Lung (tissue), 12 donors: ENCODE data around the gene H3-3A. TPM values are rescaled to one million over a fixed set of nuclear protein-coding genes. Genes with fewer than 3 reads are reported as not detected.

ENCODE experiments used
- ATAC-seq: fragments of 200-7000 bp; cut with Tn5 transposase; one replicate; pipeline ENCODE4 v1.9.1; 2020; ENCODE audit warnings: moderate number of reproducible peaks; ENCODE audit not compliant: insufficient read depth, low FRiP score
- DNase-seq, 3 donors: peaks; one replicate each; pipeline ENCODE4 v3.0.0-alpha.2; 2013 to 2017
- H3K27ac ChIP-seq, 2 donors: one replicate each; pipeline ENCODE4 v1.5.1; 2013; ENCODE audit warnings: mild to moderate bottlenecking in 2 of 2, moderate library complexity in 2 of 2, control low read depth in 1 of 2, inconsistent platforms in 1 of 2, low read depth in 1 of 2, low read length in 1 of 2
- H3K27me3 ChIP-seq, 3 donors: one replicate each; pipeline ENCODE4 v1.5.1; 2013; ENCODE audit warnings: low read length in 2 of 3; ENCODE audit not compliant: control insufficient read depth in 3 of 3, insufficient read depth in 3 of 3
- H3K36me3 ChIP-seq, 4 donors: one replicate each; pipeline ENCODE4 v1.5.1; 2013; ENCODE audit warnings: low read length in 4 of 4, mild to moderate bottlenecking in 1 of 4, moderate library complexity in 1 of 4; ENCODE audit not compliant: control insufficient read depth in 4 of 4, insufficient read depth in 4 of 4
- H3K4me1 ChIP-seq, 5 donors: one replicate each; pipeline ENCODE4 v1.5.1; 2013; ENCODE audit warnings: low read length in 5 of 5, mild to moderate bottlenecking in 2 of 5, moderate library complexity in 1 of 5; ENCODE audit not compliant: control insufficient read depth in 5 of 5, insufficient read depth in 5 of 5
- H3K4me3 ChIP-seq: one replicate; pipeline ENCODE4 v1.5.1; 2013; ENCODE audit warnings: mild to moderate bottlenecking, control low read depth, moderate library complexity
- H3K9ac ChIP-seq, 2 donors: one replicate each; pipeline ENCODE4 v1.5.1; 2013; ENCODE audit warnings: low read length in 2 of 2, control low read depth in 1 of 2; ENCODE audit not compliant: insufficient read depth in 1 of 2
- H3K9me3 ChIP-seq, 4 donors: one replicate each; pipeline ENCODE4 v1.5.1; 2013; ENCODE audit warnings: low read length in 3 of 4, mild to moderate bottlenecking in 1 of 4, moderate library complexity in 1 of 4; ENCODE audit not compliant: control insufficient read depth in 4 of 4, insufficient read depth in 3 of 4
- CTCF ChIP-seq: IDR thresholded peaks from 2 replicates; pipeline ENCODE4 v1.5.1; 2012; ENCODE audit warnings: mild to moderate bottlenecking; ENCODE audit errors: control extremely low read depth, extremely low read depth
- WGBS, 2 donors: extraction: QIAGEN DNeasy Blood & Tissue Kit; methylation state at CpG; one replicate each; pipeline ENCODE4 v1.1.7; 2013; 5-methylcytosine and 5-hydroxymethylcytosine counted together
- polyA plus RNA-seq, 2 donors: library from polyadenylated mRNA; stranded (reverse); fragments of 200-250 nt; gene quantifications; one replicate each; pipeline ENCODE4 v1.2.1, GENCODE V29; 2013
- total RNA-seq, 2 donors: library from RNA; depleted of rRNA in 1 of 2; stranded (reverse); fragments of >200 nt in 1 of 2; gene quantifications; one replicate each; pipeline ENCODE4 v1.2.1, GENCODE V29; 2014 to 2021
- donor health status: control.
- donor health status: control.
- donor health status: Bipolar disorder and iron deficiency.
- donor health status: healthy.
- donor health status: DM: yes; HTN: yes; CAD: no.

The H3-3A gene
- total and polyA plus RNA-seq, 4 donors: 404 to 1,014 (median 655) TPM

DNA sequence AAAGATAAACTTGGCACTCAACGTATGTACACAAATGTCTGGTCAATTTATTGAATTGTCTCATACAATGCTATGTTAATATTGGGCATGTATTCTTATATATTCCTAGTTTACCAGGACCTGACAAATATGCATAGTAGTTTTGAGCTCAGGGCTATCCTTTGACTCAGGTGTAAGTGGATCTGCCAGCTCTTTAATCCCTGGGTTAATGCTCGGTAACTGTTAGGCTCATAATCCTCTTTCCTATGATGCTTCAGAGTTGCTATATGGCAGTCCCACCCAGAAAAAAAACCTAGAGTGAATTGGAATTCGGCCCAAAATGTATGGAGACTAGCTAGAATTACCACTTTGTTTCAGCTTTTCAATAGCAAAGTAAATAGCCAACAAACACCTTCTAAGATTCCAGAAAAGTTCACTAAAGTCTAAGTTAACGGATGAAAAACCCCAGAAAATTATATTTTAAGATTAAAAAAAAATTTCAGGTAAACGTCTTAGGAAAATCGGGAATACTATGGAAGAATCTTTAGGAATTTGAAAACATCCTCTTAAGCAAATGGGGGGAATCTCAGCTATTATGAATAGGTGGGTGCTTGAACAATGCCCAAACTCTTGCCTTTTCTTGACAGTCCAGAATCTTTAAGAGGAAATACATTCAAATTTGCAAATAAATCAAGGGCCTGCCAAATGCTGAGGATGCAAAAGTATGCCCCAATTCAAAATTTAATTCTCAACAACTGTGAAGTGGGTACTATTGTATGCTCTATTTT, 10.9 kb downstream of the H3-3A start:
- no peak for TF ChIP-seq CTCF
- WGBS, 2 donors: 46 to 48% methylated on average over 6 of the region's 6 CpGs
- Histone ChIP-seq H3K4me3 (no peak overlapping the region), H3K4me1 (peaks cover 0 to 3% (median 0%) of the 10 kb centered on the region in 5 donors), H3K9me3 (no peaks in the 10 kb centered on the region), H3K27ac (no peak overlapping the region), H3K36me3 (peaks cover 4 to 35% (median 15%) of the 10 kb centered on the region in 4 donors), H3K27me3 (no peaks in the 10 kb centered on the region), H3K9ac (no peak overlapping the region)
- DNase-seq: no peak
- no peak for ATAC-seq

DNA sequence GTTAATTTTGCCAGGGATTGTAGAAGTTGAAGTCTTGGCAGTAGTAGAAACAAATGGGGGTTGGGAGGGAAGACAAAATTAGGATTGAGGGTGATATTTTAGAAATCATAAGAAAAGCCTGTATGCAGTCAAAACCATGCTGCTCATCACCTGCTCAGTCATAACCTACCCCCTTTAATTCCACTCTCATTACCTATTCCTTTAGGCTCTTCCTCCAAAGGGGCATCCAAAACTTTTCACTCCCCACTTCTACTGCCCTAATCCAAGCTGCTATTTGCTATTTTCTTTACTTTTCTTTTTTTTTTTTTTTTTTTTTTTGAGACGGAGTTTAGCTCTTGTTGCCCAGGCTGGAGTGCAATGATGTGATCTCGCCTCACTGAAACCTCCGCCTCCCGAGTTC, 11.5 kb downstream of the H3-3A start:
- DNase-seq (no peak), ATAC-seq (no peak)
- WGBS, 2 donors: 85 to 92% methylated on average over 4 of the region's 4 CpGs
- no peaks in the 10 kb centered on the region for H3K27me3 ChIP-seq
- no peak for TF ChIP-seq CTCF
- no peak overlapping the region for H3K9ac ChIP-seq
- no peak overlapping the region for H3K4me3 ChIP-seq
- H3K27ac ChIP-seq: no peak overlapping the region
- H3K4me1 ChIP-seq: no peaks in the 10 kb centered on the region
- H3K36me3 ChIP-seq: peaks cover 4 to 30% (median 13%) of the 10 kb centered on the region in 4 donors
- no peaks in the 10 kb centered on the region for H3K9me3 ChIP-seq

DNA sequence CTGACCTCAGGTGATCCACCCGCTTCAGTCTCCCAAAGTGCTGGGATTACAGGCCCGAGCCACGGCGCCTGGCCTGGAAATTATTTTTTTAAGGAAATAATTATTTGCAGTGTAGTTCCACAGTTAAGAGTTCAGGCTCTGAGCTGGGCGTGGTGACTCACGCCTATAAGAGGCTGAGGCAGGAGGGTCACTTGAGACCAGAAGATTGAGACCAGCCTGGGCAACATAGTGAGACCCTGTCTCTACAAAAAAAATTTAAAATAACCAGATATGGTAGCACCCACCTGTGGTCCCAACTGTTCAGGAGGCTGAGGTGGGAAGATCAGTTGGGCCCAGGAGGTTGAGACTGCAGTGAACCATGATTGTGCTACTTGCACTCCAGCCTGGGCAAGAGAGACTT, 13.9 kb downstream of the H3-3A start:
- Histone ChIP-seq H3K4me1 (no peaks in the 10 kb centered on the region), H3K9ac (no peak overlapping the region), H3K36me3 (peaks cover 0 to 19% (median 10%) of the 10 kb centered on the region in 4 donors), H3K27ac (no peak overlapping the region), H3K27me3 (no peaks in the 10 kb centered on the region), H3K4me3 (no peak overlapping the region), H3K9me3 (no peaks in the 10 kb centered on the region)
- TF ChIP-seq CTCF: no peak
- ATAC-seq: no peak
- 89 to 92% methylated on average over 6 of the region's 6 CpGs for WGBS, 2 donors
- DNase-seq: no peak

- TF ChIP-seq CTCF: no peak
Observed at GRCh38 chr1:226078374-226078773, 15.9 kb downstream of the H3-3A start.

More at GRCh38 chr1:226078374-226078773, 15.9 kb downstream of the H3-3A start:
- 81 to 89% methylated on average over 9 of the region's 9 CpGs for WGBS, 2 donors
- Histone ChIP-seq H3K36me3 (peaks cover 0 to 10% (median 2%) of the 10 kb centered on the region in 4 donors), H3K27ac (no peak overlapping the region), H3K9ac (no peak overlapping the region), H3K4me3 (no peak overlapping the region), H3K27me3 (no peaks in the 10 kb centered on the region), H3K9me3 (no peaks in the 10 kb centered on the region), H3K4me1 (no peaks in the 10 kb centered on the region)
- DNase-seq (no peak), ATAC-seq (no peak)
